Measurements from ENCODE around the gene PROM2. TPM values are rescaled to one million over a fixed set of nuclear protein-coding genes. Genes with fewer than 3 reads are reported as not detected.

Gene PROM2
- total RNA-seq, 1 donor from 2014 or later = 1.3 TPM

DNA sequence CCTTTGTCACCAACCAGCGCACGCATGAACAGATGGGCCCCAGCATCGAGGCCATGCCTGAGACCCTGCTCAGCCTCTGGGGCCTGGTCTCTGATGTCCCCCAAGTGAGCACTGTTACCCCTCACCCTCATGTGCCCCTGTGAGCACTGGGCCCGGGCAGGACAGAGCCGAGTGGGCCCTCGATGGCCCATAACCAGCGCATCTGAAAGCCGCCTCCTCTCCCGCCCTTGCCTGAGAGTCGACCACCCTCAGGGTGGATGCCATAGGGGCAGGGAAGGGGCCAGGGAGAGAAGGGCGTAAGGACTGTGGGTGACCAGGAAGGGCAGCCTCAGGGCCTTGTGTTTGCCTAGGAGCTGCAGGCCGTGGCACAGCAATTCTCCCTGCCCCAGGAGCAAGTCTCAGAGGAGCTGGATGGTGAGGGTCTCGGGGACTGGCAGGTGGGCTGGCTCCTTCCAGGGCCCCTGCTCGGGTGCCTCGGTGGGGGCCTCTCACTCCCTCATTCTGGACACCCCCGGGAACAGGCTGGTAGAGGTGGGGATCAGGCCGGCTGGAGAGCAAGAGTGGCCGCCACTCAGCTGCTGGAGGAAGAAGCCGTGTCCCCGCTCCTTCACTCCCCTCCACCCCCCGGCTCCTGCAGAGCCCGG is 2.1 kb downstream of the PROM2 start:
- DNase-seq (ENCODE audit: extremely low spot score, unreplicated experiment) = no peak
- TF ChIP-seq, protein P1, sequence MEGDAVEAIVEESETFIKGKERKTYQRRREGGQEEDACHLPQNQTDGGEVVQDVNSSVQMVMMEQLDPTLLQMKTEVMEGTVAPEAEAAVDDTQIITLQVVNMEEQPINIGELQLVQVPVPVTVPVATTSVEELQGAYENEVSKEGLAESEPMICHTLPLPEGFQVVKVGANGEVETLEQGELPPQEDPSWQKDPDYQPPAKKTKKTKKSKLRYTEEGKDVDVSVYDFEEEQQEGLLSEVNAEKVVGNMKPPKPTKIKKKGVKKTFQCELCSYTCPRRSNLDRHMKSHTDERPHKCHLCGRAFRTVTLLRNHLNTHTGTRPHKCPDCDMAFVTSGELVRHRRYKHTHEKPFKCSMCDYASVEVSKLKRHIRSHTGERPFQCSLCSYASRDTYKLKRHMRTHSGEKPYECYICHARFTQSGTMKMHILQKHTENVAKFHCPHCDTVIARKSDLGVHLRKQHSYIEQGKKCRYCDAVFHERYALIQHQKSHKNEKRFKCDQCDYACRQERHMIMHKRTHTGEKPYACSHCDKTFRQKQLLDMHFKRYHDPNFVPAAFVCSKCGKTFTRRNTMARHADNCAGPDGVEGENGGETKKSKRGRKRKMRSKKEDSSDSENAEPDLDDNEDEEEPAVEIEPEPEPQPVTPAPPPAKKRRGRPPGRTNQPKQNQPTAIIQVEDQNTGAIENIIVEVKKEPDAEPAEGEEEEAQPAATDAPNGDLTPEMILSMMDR (IDR thresholded peaks at IDR 0.05) = no peak
- H3K9me3 Mint-ChIP-seq (ENCODE audit: unreplicated experiment) = no peaks in the 10 kb centered on the region
- H3K27ac Mint-ChIP-seq (ENCODE audit: unreplicated experiment) = no peak overlapping the region
- no peaks in the 10 kb centered on the region for H3K27me3 Mint-ChIP-seq (ENCODE audit: unreplicated experiment)
- no peaks in the 10 kb centered on the region for H3K36me3 Mint-ChIP-seq (ENCODE audit: unreplicated experiment)
- H3K4me1 Mint-ChIP-seq (ENCODE audit: unreplicated experiment) = no peaks in the 10 kb centered on the region
- H3K4me3 Mint-ChIP-seq (ENCODE audit: unreplicated experiment) = no peak overlapping the region

DNA sequence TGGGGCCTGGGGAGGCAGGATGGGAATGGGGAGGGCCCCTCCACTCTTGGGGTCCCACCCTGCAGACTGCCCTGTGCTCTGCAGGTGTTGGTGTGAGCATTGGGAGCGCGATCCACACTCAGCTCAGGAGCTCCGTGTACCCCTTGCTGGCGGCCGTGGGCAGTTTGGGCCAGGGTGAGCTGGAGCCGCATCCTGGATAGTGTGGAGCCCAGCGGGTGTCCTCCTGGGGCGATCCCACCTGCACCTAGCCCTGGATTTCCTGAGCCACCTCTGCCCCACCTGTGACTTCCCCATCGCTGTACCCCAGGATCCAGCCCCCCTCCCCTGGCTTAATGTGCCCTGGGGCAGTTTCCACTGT is 2.6 kb downstream of the PROM2 start:
- TF ChIP-seq, protein P1 (IDR thresholded peaks at IDR 0.05) = no peak
- no peaks in the 10 kb centered on the region for H3K4me1 Mint-ChIP-seq (ENCODE audit: unreplicated experiment)
- H3K36me3 Mint-ChIP-seq (ENCODE audit: unreplicated experiment) = no peaks in the 10 kb centered on the region
- no peak for DNase-seq (ENCODE audit: extremely low spot score, unreplicated experiment)
- H3K27ac Mint-ChIP-seq (ENCODE audit: unreplicated experiment) = no peak overlapping the region
- H3K9me3 Mint-ChIP-seq (ENCODE audit: unreplicated experiment) = no peaks in the 10 kb centered on the region
- no peak overlapping the region for H3K4me3 Mint-ChIP-seq (ENCODE audit: unreplicated experiment)
- H3K27me3 Mint-ChIP-seq (ENCODE audit: unreplicated experiment) = no peaks in the 10 kb centered on the region

DNA sequence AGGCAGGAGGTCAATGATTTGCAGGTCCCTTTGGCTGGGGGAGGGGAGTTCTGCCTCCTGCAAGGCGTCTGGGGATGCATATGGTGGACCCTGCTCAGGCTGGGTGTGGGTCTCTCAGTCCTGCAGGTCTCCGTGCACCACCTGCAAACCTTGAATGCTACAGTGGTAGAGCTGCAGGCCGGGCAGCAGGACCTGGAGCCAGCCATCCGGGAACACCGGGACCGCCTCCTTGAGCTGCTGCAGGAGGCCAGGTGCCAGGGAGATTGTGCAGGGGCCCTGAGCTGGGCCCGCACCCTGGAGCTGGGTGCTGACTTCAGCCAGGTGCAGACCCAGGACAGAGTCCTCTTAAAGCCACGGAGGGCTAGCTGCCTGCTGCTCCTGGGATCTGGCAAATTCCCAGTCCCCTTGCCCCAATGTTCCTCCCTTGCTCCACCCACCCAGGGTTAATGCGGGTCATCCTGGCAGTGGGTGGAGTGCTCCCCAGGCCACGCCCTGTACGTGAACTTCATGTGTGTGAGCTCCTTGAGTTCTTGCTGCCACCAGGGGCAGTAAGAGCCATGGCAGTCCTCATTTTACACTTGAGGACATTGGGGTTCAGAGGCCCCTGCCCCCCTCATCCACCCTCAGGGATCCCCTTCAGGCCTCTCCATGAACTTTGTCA is 3.1 kb downstream of the PROM2 start:
- Mint-ChIP-seq H3K9me3 (ENCODE audit: unreplicated experiment) (no peaks in the 10 kb centered on the region), H3K4me1 (ENCODE audit: unreplicated experiment) (no peaks in the 10 kb centered on the region), H3K4me3 (ENCODE audit: unreplicated experiment) (no peak overlapping the region), H3K36me3 (ENCODE audit: unreplicated experiment) (no peaks in the 10 kb centered on the region), H3K27ac (ENCODE audit: unreplicated experiment) (no peak overlapping the region), H3K27me3 (ENCODE audit: unreplicated experiment) (no peaks in the 10 kb centered on the region)
- TF ChIP-seq, protein P1 (IDR thresholded peaks at IDR 0.05) = no peak
- DNase-seq (ENCODE audit: extremely low spot score, unreplicated experiment) = no peak

DNA sequence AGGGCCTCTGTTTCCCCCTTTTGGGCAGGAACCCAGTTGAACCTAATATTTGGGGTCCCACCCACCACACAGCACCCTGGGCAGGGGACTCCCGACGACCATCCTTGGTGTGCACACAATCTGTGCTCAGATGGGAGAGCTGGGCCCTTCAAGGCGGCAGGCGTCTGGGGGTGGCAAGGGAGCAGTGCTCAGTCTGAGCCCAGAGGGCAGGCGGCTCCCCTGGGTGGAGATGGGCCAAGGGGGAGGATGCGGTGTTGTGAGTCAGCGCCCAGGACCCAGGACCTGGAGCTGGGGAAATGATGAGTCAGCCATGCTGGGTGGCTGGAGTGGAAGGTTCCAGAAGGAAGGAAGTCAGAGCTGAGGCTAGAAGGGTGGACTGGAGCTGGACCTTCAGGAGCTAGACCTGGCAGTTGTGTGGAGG is 3.8 kb downstream of the PROM2 start:
- Mint-ChIP-seq H3K27ac (ENCODE audit: unreplicated experiment) (no peak overlapping the region), H3K36me3 (ENCODE audit: unreplicated experiment) (no peaks in the 10 kb centered on the region), H3K9me3 (ENCODE audit: unreplicated experiment) (no peaks in the 10 kb centered on the region), H3K4me3 (ENCODE audit: unreplicated experiment) (no peak overlapping the region), H3K4me1 (ENCODE audit: unreplicated experiment) (no peaks in the 10 kb centered on the region), H3K27me3 (ENCODE audit: unreplicated experiment) (no peaks in the 10 kb centered on the region)
- no peak for DNase-seq (ENCODE audit: extremely low spot score, unreplicated experiment)
- TF ChIP-seq, protein P1 (IDR thresholded peaks at IDR 0.05) = no peak

DNA sequence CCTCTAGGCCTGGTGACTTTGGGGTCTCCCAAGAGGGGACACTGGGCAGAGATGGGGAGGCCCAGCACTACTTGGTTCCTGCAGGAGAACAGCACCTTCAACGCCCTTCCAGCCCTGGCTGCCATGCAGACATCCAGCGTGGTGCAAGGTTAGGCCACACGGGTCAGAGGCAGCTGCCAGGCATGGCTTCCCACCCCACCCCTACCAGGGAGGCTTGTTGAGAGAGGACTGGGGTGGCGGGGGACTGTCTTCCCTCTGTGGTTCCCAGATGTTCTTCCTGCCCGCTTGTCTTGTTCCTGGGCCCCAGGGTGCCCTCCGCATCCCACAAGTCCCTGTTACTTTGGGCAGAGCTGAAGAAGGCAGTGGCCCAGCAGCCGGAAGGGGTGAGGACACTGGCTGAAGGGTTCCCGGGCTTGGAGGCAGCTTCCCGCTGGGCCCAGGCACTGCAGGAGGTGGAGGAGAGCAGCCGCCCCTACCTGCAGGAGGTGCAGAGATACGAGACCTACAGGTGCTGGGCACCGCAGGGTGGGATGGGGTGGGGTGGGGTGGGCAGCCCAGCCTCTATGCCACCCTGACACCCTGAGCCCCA is 4.5 kb downstream of the PROM2 start:
- Mint-ChIP-seq H3K4me3 (ENCODE audit: unreplicated experiment) (no peak overlapping the region), H3K9me3 (ENCODE audit: unreplicated experiment) (no peaks in the 10 kb centered on the region), H3K4me1 (ENCODE audit: unreplicated experiment) (no peaks in the 10 kb centered on the region), H3K36me3 (ENCODE audit: unreplicated experiment) (no peaks in the 10 kb centered on the region), H3K27me3 (ENCODE audit: unreplicated experiment) (no peaks in the 10 kb centered on the region), H3K27ac (ENCODE audit: unreplicated experiment) (no peak overlapping the region)
- TF ChIP-seq, protein P1 (IDR thresholded peaks at IDR 0.05) = no peak
- no peak for DNase-seq (ENCODE audit: extremely low spot score, unreplicated experiment)
